Body of pancreas (tissue), 4 donors: ENCODE measurements around the gene UBE2J1. TPM values are rescaled to one million over a fixed set of nuclear protein-coding genes. Genes with fewer than 3 reads are reported as not detected.
"Not testable (repeated sequence)": the region's sequence is repeated elsewhere in the genome, so short reads cannot be mapped to it uniquely, and the experiment has no call there.

Experiments used
- ATAC-seq: fragments of 150-250 bp; one replicate; pipeline ENCODE4 v1.9.1; 2016
- DNase-seq, 4 donors: peaks; one replicate each; pipeline ENCODE4 v3.0.0-alpha.2; 2019
- H3K27ac ChIP-seq, 4 donors: fragments of 200-600 bp; sonication (generic); 1 replicate in 3 of 4; 2 replicates in 1 of 4; pipeline versions ENCODE4 v1.5.1 to v1.6.1; 2016 to 2019; ENCODE audit warnings: mild to moderate bottlenecking in 1 of 4, mixed read lengths in 1 of 4, moderate library complexity in 1 of 4
- H3K27me3 ChIP-seq, 2 donors: fragments of 200-600 bp; sonication (generic); one replicate each; pipeline ENCODE4 v1.6.0; 2016; ENCODE audit warnings: mild to moderate bottlenecking in 1 of 2
- H3K36me3 ChIP-seq, 2 donors: fragments of 200-600 bp; sonication (generic); replicated peaks in 1 of 2; 2 replicates each; pipeline ENCODE4 v1.5.1; 2016; ENCODE audit warnings: low read depth in 2 of 2; ENCODE audit not compliant: insufficient read depth in 1 of 2
- H3K4me1 ChIP-seq: fragments of 200-600 bp; sonication (generic); one replicate; pipeline ENCODE4 v1.6.0; 2016
- H3K4me3 ChIP-seq, 2 donors: fragments of 200-600 bp; sonication (generic); 1 replicate in 1 of 2; 2 replicates in 1 of 2; pipeline ENCODE4 v1.5.1; 2016 to 2019
- H3K9me3 ChIP-seq, 3 donors: fragments of 200-600 bp; sonication (generic); 1 replicate in 2 of 3; 2 replicates in 1 of 3; pipeline ENCODE4 v1.5.1; 2016
- POLR2A ChIP-seq, 3 donors: fragments of 450-650 bp; IDR thresholded peaks; one replicate each; pipeline ENCODE4 v1.6.1; 2016; ENCODE audit warnings: antibody characterized with exemption in 3 of 3, mild to moderate bottlenecking in 2 of 3
- WGBS, 2 donors: methylation state at CpG; one replicate each; pipeline ENCODE4 v1.1.5; 2017; 5-methylcytosine and 5-hydroxymethylcytosine counted together
- intact Hi-C: fragments of 100-400 bp; cut with DNase I; formaldehyde crosslinking; loops from one replicate; pipeline ENCODE4 v1.15.1; 2023
- total RNA-seq, 2 donors: library from RNA; depleted of rRNA; stranded (reverse); fragments of >200 nt; gene quantifications; one replicate each; pipeline ENCODE4 v1.1.0, GENCODE V29; 2016
- TF ChIP-seq, protein P1 (sequence below), 7 experiments: fragments of 450-650 bp in 4 of 7; fragments of 200-600 bp in 3 of 7; sonication (generic) in 3 of 7; IDR thresholded peaks; one replicate each; pipeline ENCODE4 v1.5.1; 2016 to 2019; ENCODE audit warnings: antibody characterized with exemption in 7 of 7

Gene UBE2J1
- total RNA-seq, 2 donors from 2014 or later: 23.4 to 27.8 TPM

DNA sequence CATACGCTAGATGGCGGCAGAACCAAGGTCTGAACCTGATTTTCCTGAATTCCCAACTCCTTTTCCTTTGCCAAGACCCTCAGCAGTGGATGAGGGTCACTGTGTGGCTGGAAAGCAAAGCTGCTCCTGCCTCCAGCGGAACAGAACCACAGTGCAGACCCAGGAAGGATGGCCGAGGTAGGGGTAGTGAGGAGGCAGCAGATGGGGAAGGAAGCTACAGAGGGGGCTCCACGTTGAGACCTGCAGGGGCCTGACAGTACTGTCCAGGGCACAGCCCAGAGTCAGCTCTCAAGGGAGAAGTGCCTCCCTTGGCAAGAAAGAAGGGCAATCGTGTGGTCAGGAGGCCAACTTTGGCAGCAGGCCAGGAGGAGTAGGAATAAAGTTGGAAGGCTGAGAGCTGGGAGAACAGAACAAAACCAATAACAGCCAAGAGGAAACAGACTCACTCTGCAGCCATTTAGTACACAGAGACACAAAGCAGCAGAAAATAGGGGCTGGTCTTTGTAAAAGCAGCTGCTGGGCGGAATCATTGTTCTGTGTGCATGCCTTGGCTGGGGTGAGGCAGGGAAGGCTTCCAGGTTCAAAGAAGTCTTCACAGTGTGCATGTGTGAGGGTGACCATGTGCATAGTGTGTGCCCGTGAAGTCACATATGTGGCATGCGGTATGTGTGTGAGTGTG, 40.5 kb downstream of the UBE2J1 start:
- Histone ChIP-seq H3K4me3 (no peak overlapping the region), H3K27me3 (no peaks in the 10 kb centered on the region), H3K4me1 (peaks cover 14% of the 10 kb centered on the region), H3K9me3 (no peaks in the 10 kb centered on the region), H3K36me3 (no peaks in the 10 kb centered on the region), H3K27ac (peak overlapping the region in 2 of 4 donors; percentile 14 to 36)
- TF ChIP-seq, protein P1, sequence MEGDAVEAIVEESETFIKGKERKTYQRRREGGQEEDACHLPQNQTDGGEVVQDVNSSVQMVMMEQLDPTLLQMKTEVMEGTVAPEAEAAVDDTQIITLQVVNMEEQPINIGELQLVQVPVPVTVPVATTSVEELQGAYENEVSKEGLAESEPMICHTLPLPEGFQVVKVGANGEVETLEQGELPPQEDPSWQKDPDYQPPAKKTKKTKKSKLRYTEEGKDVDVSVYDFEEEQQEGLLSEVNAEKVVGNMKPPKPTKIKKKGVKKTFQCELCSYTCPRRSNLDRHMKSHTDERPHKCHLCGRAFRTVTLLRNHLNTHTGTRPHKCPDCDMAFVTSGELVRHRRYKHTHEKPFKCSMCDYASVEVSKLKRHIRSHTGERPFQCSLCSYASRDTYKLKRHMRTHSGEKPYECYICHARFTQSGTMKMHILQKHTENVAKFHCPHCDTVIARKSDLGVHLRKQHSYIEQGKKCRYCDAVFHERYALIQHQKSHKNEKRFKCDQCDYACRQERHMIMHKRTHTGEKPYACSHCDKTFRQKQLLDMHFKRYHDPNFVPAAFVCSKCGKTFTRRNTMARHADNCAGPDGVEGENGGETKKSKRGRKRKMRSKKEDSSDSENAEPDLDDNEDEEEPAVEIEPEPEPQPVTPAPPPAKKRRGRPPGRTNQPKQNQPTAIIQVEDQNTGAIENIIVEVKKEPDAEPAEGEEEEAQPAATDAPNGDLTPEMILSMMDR (IDR thresholded peaks at IDR 0.05): peak in 6 of 7 experiments; percentile 23 to 60 (median 33)
- no peak for TF ChIP-seq POLR2A (IDR thresholded peaks at IDR 0.05)
- ATAC-seq (peak; percentile 48), DNase-seq (peak; percentile 33 to 62 (median 56))
- WGBS, 2 donors: 36 to 42% methylated on average over 9 of the region's 9 CpGs
- intact Hi-C loops: no loop called here

DNA sequence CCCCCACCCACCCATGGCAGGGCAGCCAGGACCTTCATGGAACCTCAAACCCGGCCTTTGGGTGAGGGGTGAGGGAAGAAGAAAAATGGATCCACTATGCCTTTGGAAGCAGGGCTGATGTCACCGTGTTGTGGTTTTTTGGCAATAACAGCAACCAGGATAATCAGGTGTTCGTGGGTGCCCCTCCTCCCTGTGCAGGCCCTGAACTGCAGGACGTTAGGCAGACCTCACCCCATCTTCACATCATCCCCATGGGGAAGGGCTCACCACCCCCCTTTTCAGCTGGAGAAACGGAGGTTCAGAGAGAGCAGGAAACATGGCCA, 41.0 kb downstream of the UBE2J1 start:
- no peak overlapping the region for H3K27ac ChIP-seq
- TF ChIP-seq, protein P1 (IDR thresholded peaks at IDR 0.05): no peak
- TF ChIP-seq POLR2A (IDR thresholded peaks at IDR 0.05): no peak
- DNase-seq: no peak
- intact Hi-C loops: no loop called here
- H3K27me3 ChIP-seq: no peaks in the 10 kb centered on the region
- no peaks in the 10 kb centered on the region for H3K9me3 ChIP-seq
- peaks cover 14% of the 10 kb centered on the region for H3K4me1 ChIP-seq
- no peak overlapping the region for H3K4me3 ChIP-seq
- WGBS, 2 donors: 25 to 31% methylated on average over 5 of the region's 5 CpGs
- no peaks in the 10 kb centered on the region for H3K36me3 ChIP-seq
- peak; percentile 42 for ATAC-seq

DNA sequence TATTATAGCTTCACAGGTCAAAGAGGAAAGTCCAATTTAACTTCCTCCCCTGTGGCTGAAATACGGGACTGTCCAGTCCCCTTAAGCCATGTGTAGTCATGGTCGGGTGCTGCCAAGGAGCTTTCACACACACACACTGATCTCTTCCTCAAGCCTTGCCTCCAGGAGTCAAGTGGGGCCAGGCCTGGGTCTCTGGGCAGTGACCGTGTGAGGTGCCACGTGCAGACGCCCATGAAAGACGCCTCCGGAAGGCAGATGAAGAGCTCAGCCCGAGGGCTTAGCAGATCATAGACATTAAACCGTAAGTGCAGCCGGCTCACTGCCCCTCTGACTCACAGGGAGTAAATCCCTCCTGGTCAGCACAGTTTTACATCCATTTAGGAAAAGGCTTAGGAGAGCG, 41.6 kb downstream of the UBE2J1 start:
- Histone ChIP-seq H3K4me3 (no peak overlapping the region), H3K36me3 (no peaks in the 10 kb centered on the region), H3K27ac (no peak overlapping the region), H3K9me3 (no peaks in the 10 kb centered on the region), H3K27me3 (no peaks in the 10 kb centered on the region), H3K4me1 (peaks cover 14% of the 10 kb centered on the region)
- 46 to 58% methylated on average over 4 to 11 of the region's 11 CpGs for WGBS, 2 donors
- TF ChIP-seq, protein P1 (IDR thresholded peaks at IDR 0.05): no peak
- no peak for TF ChIP-seq POLR2A (IDR thresholded peaks at IDR 0.05)
- no peak for DNase-seq
- ATAC-seq: no peak
- intact Hi-C loops: no loop called here

DNA sequence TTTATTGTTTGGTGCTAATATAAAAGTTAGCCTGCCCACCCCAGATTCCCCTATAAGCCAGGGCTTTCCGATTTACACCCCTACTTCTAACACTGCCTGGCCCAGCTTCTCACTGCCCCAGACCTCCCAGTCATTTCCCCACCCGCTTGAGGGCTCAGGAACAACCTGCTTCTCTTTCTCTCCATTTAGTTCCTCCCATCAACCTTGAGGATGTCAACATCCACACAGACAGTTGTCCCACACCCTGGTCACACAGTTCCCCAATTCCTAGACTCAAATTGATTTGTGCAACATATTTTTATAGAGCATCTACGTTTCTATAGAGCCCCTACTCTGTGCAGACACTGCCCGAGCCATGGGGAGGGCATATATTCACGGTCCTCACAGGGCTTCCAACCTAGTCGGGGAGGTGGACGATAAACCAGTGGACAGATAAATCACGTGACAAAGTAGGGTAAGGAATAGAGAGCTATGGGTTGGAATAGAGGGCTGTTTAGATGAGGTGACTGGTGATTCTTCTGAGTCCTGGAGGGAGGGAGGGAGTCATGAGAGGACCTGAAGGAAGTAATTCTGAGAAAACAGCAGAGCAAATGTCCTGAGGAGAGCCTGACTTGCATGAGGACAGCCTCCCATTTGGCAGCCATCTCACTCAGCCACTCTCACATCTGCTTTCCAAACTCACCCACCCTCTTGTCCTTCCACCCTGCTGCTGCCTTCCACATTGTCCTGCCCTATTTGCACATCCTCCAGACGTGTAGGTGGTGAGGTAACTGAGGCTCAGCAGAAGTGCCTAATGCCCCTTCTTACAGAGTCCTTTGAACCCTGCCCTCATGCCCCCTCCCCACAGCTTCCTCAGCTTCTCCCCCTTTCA, 43.8 kb downstream of the UBE2J1 start:
- no peaks in the 10 kb centered on the region for H3K9me3 ChIP-seq
- H3K36me3 ChIP-seq: no peaks in the 10 kb centered on the region
- 61 to 63% methylated on average over 9 of the region's 9 CpGs for WGBS, 2 donors
- TF ChIP-seq, protein P1 (IDR thresholded peaks at IDR 0.05): no peak
- no peak for TF ChIP-seq POLR2A (IDR thresholded peaks at IDR 0.05)
- H3K4me3 ChIP-seq: no peak overlapping the region
- ATAC-seq: no peak
- H3K4me1 ChIP-seq: peaks cover 14% of the 10 kb centered on the region
- no peak for DNase-seq
- intact Hi-C loops: no loop called here
- no peaks in the 10 kb centered on the region for H3K27me3 ChIP-seq
- no peak overlapping the region for H3K27ac ChIP-seq

DNA sequence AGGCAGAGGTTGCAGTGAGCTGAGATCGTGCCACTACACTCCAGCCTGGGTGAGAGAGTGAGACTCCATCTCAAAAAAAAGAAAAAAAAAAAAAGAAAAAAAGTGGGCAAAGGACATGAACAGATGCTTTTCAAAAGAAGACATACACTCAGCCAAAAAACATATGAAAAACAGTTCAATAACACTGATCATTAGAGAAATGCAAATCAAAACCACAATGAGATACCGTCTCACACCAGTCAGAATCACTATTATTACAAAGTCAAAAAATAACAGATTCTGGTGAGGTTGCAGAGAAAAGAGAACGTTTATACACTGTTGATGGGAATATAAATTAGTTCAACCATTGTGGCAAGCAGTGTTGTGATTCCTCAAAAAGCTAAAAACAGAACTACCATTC, 48.0 kb downstream of the UBE2J1 start:
- H3K27ac ChIP-seq, H3K36me3 ChIP-seq, ATAC-seq, H3K4me1 ChIP-seq, intact Hi-C loops, H3K9me3 ChIP-seq, H3K4me3 ChIP-seq, H3K27me3 ChIP-seq, DNase-seq: not testable (repeated sequence)
- 71 to 76% methylated on average over 3 of the region's 3 CpGs for WGBS, 2 donors
